ENCODE data around the gene SNAP25. TPM values are rescaled to one million over a fixed set of nuclear protein-coding genes. Genes with fewer than 3 reads are reported as not detected.

Gene SNAP25
- total RNA-seq, 2 experiments from 2014 or later = not detected

DNA sequence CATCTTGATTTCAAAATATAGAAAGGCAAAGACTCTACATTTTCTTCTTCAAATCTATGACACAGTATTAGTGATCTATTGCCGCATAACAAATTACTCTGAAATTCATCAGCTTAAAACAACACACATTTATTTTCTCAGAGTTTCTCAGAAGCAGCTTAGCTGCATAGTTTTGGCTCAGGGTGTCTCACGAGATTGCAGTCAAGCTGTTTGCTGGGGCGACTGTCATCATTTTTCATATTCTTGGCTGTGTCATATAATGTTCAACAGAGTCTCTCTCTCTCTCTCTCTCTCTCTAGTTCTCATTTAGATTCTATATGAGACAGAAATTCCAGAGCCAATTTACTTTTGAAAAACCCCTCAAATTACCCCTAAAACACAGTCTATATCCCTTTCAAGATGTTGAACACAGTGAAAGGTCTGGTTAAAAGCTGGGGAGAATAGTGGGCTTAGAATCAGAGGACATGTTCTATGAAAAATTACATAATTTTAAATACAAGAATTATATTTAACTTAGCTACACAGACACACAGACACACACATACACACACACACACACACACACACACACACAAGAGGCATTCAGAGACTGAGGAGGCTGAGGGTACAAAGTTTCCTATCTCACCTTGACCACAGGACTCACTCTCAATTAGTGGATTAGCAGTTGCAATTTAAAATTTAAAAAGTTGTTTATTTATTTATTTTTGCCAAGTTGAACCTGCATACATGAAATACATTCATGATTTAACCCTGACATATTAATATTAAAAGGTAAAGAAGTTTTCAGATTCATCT, 128.7 kb downstream of the SNAP25 start:
- H3K9me3 Mint-ChIP-seq = no peaks in the 10 kb centered on the region
- intact Hi-C loops (cut with micrococcal nuclease) = no loop called here
- peaks cover 13% of the 10 kb centered on the region for H3K4me1 Mint-ChIP-seq (ENCODE audit: low read depth)
- no peak overlapping the region for H3K4me3 Mint-ChIP-seq
- no peak for ATAC-seq
- DNase-seq = no peak
- no peak overlapping the region for H3K27ac Mint-ChIP-seq
- CTCF ChIA-PET = no interaction called here
- peaks cover 2% of the 10 kb centered on the region for H3K27me3 Mint-ChIP-seq
- POLR2A ChIA-PET = no interaction called here
- H3K36me3 Mint-ChIP-seq (ENCODE audit: low read depth) = no peaks in the 10 kb centered on the region
- TF ChIP-seq, protein P1, sequence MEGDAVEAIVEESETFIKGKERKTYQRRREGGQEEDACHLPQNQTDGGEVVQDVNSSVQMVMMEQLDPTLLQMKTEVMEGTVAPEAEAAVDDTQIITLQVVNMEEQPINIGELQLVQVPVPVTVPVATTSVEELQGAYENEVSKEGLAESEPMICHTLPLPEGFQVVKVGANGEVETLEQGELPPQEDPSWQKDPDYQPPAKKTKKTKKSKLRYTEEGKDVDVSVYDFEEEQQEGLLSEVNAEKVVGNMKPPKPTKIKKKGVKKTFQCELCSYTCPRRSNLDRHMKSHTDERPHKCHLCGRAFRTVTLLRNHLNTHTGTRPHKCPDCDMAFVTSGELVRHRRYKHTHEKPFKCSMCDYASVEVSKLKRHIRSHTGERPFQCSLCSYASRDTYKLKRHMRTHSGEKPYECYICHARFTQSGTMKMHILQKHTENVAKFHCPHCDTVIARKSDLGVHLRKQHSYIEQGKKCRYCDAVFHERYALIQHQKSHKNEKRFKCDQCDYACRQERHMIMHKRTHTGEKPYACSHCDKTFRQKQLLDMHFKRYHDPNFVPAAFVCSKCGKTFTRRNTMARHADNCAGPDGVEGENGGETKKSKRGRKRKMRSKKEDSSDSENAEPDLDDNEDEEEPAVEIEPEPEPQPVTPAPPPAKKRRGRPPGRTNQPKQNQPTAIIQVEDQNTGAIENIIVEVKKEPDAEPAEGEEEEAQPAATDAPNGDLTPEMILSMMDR (IDR thresholded peaks at IDR 0.05) = no peak

DNA sequence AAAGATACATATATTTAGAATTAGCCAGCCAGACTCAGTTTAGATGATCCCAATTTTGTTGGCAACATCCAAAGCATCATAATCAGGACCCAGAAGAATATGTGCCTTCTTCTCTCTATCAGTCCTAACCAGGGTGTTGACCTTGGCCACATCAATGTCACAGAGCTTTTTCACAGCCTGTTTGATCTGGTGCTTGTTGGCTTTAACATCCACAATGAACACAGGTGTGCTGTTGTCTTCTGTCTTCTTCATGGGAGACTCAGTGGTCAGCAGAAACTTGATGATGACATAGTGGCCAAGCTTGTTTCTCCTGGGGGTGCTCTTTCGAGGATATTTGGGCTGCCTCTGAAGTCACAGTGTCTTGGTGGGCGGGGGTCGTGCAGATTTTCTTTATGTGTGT, 130.5 kb downstream of the SNAP25 start:
- DNase-seq = no peak
- POLR2A ChIA-PET = no interaction called here
- intact Hi-C loops (cut with micrococcal nuclease) = no loop called here

DNA sequence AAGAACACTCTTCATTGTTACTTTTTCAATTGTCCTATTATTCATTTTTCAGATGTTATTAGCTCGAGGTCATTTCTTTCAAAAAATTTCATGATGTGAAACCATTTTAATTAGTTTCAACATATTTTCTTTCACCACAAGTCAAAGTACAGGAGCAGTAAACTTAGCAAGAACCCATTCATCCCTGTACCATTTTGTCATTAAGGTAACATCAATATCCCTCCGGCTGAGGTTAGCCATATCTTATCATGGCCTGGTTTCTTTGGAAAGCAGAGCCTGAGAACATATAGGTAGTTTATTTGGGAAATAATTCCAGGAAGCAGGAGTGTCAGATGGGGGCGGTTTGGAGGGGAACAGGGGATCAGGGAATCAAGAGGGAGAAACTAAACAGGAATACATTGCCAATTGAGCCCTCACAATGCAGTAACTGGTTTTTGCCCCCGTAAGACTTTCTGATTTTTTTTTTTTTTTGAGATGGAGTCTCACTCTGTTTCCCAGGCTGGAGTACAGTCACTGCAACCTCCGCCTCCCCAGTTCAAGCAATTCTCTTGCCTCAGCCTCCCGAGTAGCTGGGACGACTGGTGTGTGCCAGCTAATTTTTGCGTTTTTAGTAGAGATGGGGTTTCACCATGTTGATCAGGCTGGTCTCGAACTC, 131.7 kb downstream of the SNAP25 start:
- POLR2A ChIA-PET = interaction anchor here (0.8 kb wide), 1 partner anchor 84 kb away, joined by 4 read pairs; the partner anchor contains the start of gene SLX4IP
- no peaks in the 10 kb centered on the region for H3K27me3 Mint-ChIP-seq
- intact Hi-C loops (cut with micrococcal nuclease) = loop anchor here (2.0 kb wide), 1 partner anchor 84 kb away; the partner anchor contains the start of genes MKKS and SLX4IP

More for the DNA sequence above, 130.5 kb downstream of the SNAP25 start:
- no peak for ATAC-seq
- no peaks in the 10 kb centered on the region for H3K9me3 Mint-ChIP-seq
- H3K36me3 Mint-ChIP-seq (ENCODE audit: low read depth) = no peaks in the 10 kb centered on the region
- H3K27me3 Mint-ChIP-seq = no peaks in the 10 kb centered on the region
- no peak overlapping the region for H3K4me3 Mint-ChIP-seq
- H3K27ac Mint-ChIP-seq = no peak overlapping the region
- CTCF ChIA-PET = interaction anchor here (2.0 kb wide), 1 partner anchor 79 kb away, joined by 5 read pairs; no protein-coding TSS in a partner anchor
- TF ChIP-seq, protein P1 (IDR thresholded peaks at IDR 0.05) = no peak
- peaks cover 22% of the 10 kb centered on the region for H3K4me1 Mint-ChIP-seq (ENCODE audit: low read depth)

DNA sequence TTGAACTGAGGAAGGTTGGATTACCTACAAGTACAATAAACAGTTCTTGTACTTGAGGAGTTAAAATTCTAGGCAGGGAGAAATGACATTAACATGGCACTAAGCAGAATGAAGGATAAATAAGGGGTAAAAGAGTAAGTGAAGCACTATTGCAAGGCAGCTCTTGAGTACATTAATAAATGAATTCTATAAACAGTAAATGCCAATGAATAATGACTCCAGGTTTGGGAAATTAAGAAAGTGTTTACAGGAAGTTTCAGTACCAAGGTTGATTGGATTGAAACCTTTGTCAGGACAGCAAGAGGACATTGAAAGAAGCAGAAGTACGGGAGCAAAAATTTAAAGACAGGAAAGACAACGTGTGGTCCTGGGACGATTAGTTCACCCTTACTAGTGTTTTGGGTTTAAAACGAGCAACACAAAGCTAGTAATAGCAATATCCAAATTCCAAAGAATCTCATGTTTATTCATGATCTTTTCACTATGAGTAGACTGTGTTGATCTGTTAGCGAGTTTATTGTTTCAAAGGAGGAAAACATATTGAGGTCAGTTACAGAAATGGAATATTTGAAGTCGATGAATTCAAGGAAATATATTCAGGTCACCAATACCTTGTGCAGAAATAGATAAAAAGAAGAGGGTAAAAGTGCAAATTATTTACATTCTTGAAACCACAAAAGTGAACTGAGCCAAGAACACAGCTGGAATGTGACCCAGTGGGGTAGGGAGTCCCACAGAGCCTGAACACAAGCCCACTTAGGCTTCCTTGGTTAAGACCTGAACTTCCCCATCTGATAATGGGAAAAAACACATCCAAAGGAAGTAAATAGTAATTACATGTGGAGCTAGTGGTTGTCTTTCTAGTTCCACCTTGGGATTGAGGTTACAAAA, 134.5 kb downstream of the SNAP25 start:
- Mint-ChIP-seq H3K36me3 (ENCODE audit: low read depth) (no peaks in the 10 kb centered on the region), H3K4me3 (no peak overlapping the region), H3K27me3 (no peaks in the 10 kb centered on the region), H3K4me1 (ENCODE audit: low read depth) (peaks cover 22% of the 10 kb centered on the region), H3K9me3 (peaks cover 2% of the 10 kb centered on the region), H3K27ac (no peak overlapping the region)
- CTCF ChIA-PET = interaction anchor here (0.9 to 2.5 kb wide), 3 partner anchors 37 to 440 kb away, joined by 3 to 9 read pairs (median 3); no protein-coding TSS in a partner anchor
- intact Hi-C loops (cut with micrococcal nuclease) = no loop called here
- DNase-seq (no peak), ATAC-seq (no peak)
- POLR2A ChIA-PET = interaction anchor here (0.6 kb wide), 1 partner anchor 68 kb away, joined by 3 read pairs; no protein-coding TSS in a partner anchor
- TF ChIP-seq, protein P1 (IDR thresholded peaks at IDR 0.05) = no peak

More for the DNA sequence above, 131.7 kb downstream of the SNAP25 start:
- DNase-seq (no peak), ATAC-seq (no peak)
- Mint-ChIP-seq H3K36me3 (ENCODE audit: low read depth) (no peaks in the 10 kb centered on the region), H3K4me3 (no peak overlapping the region), H3K27ac (peak overlapping the region; percentile 62), H3K4me1 (ENCODE audit: low read depth) (peaks cover 22% of the 10 kb centered on the region), H3K9me3 (no peaks in the 10 kb centered on the region)
- CTCF ChIA-PET = interaction anchor here (0.6 to 2.5 kb wide), 3 partner anchors 77 to 780 kb away, joined by 3 to 9 read pairs (median 5); no protein-coding TSS in a partner anchor
- TF ChIP-seq, protein P1 (IDR thresholded peaks at IDR 0.05) = no peak
